Heart left ventricle (tissue), 16 donors: ENCODE measurements around the gene ASTN2. TPM values are rescaled to one million over a fixed set of nuclear protein-coding genes. Genes with fewer than 3 reads are reported as not detected.

ENCODE experiments used
- ATAC-seq, 4 donors: fragments of 200-7000 bp; cut with Tn5 transposase; one replicate each; pipeline ENCODE4 v1.9.1; 2020 to 2022; ENCODE audit warnings: moderate library complexity in 4 of 4, mild to moderate bottlenecking in 3 of 4, moderate number of reproducible peaks in 1 of 4
- DNase-seq, 5 donors: peaks; one replicate each; pipeline ENCODE4 v3.0.0-alpha.2; 2020
- H3K27ac ChIP-seq, 12 donors: fragments of 200-600 bp; sonication (generic) in 4 of 12; one replicate each; pipeline versions ENCODE4 v1.5.0 to v1.8.0; 2016 to 2022; ENCODE audit warnings: mild to moderate bottlenecking in 2 of 12
- H3K27me3 ChIP-seq, 9 donors: fragments of 200-600 bp; sonication (generic) in 2 of 9; one replicate each; pipeline versions ENCODE4 v1.5.1 to v1.8.0; 2016 to 2022; ENCODE audit warnings: mild to moderate bottlenecking in 3 of 9
- H3K36me3 ChIP-seq, 9 donors: fragments of 200-600 bp; sonication (generic) in 2 of 9; one replicate each; pipeline versions ENCODE4 v1.5.0 to v1.8.0; 2018 to 2022; ENCODE audit warnings: mild to moderate bottlenecking in 2 of 9
- H3K4me1 ChIP-seq, 12 donors: fragments of 200-600 bp; sonication (generic) in 4 of 12; one replicate each; pipeline versions ENCODE4 v1.5.0 to v1.8.0; 2016 to 2022; ENCODE audit warnings: mild to moderate bottlenecking in 3 of 12
- H3K4me3 ChIP-seq, 12 donors: fragments of 200-600 bp; sonication (generic) in 4 of 12; one replicate each; pipeline versions ENCODE4 v1.5.0 to v1.8.0; 2017 to 2022; ENCODE audit warnings: mild to moderate bottlenecking in 9 of 12, moderate library complexity in 4 of 12
- H3K9me3 ChIP-seq, 12 donors: fragments of 200-600 bp; sonication (generic) in 4 of 12; one replicate each; pipeline versions ENCODE4 v1.5.0 to v1.8.0; 2016 to 2022; ENCODE audit warnings: mild to moderate bottlenecking in 1 of 12
- POLR2A ChIP-seq, 2 donors: fragments of 450-650 bp; IDR thresholded peaks; one replicate each; pipeline ENCODE4 v1.6.1; 2017; ENCODE audit warnings: antibody characterized with exemption in 2 of 2, mild to moderate bottlenecking in 2 of 2, moderate library complexity in 2 of 2
- WGBS, 4 donors: extraction: QIAGEN DNeasy Blood & Tissue Kit in 2 of 4; methylation state at CpG; one replicate each; pipeline versions ENCODE4 v1.1.5 to v1.1.7; 2013 to 2018; 5-methylcytosine and 5-hydroxymethylcytosine counted together
- intact Hi-C, 10 donors: fragments of 100-400 bp; cut with DNase I; formaldehyde crosslinking; loops; one replicate each; pipeline versions ENCODE4 v1.11.1 to v1.14.2; 2022
- polyA plus RNA-seq, 2 donors: library from polyadenylated mRNA; stranded (reverse); fragments of 200-250 nt; gene quantifications; one replicate each; pipeline ENCODE4 v1.2.3, GENCODE V29; 2013
- total RNA-seq, 9 donors: library from RNA; depleted of rRNA in 2 of 9; stranded (reverse); fragments of >200 nt in 2 of 9; fragmentation: NEBNext Ultra II Directional in 3 of 9; extraction: Animal tissue kit (Norgen Biotek cat#: 25700) in 3 of 9; gene quantifications; one replicate each; pipeline versions ENCODE4 v1.1.0 to v1.2.4, GENCODE V29; 2016 to 2023
- TF ChIP-seq, protein P1 (sequence below), 12 donors: fragments of 200-600 bp; sonication (generic) in 4 of 12; IDR thresholded peaks; one replicate each; pipeline versions ENCODE4 v1.5.0 to v1.8.0; 2018 to 2022; ENCODE audit warnings: antibody characterized with exemption in 12 of 12, mild to moderate bottlenecking in 5 of 12
- donor health status: ischemic (EF 13 %, LVEDD 7.1; RV severe dilation, severe dysfunction).
- donor health status: healthy with polysubstance abuse.
- donor health status: DM: no; HTN: yes; CAD: no.
- donor health status: DM: no; HTN: no; CAD: no.
- donor health status: ischemic (EF 25% LVEDD 6.9; RV normal size, moderate dysfunction).
- donor health status: ischemic (EF 25% LVEDD 5.7; RV mildly dilated, moderate dysfunction).
- donor health status: healthy.
- donor health status: DM: yes; HTN: yes; CAD: no.
- donor health status: ischemic (EF 35%, LVEDD 5.7; RV mildly dilated, moderate dysfunction).
- donor health status: nonischemic (EF 11% LVEDD 7.7; RV severe dilation, severe dysfunction).
- donor health status: DM: yes; HTN: yes; CAD: no.
- donor health status: PGD.
- donor health status: ischemic (EF 29% LVEDD 5.4; RV normal size, mild dysfunction).
- donor health status: nonischemic (EF 23%, LVEDD 6.1; RV moderate dilation, normal function).

ASTN2 gene
- total and polyA plus RNA-seq, 11 donors = 2.5 to 6.0 (median 3.5) TPM

DNA sequence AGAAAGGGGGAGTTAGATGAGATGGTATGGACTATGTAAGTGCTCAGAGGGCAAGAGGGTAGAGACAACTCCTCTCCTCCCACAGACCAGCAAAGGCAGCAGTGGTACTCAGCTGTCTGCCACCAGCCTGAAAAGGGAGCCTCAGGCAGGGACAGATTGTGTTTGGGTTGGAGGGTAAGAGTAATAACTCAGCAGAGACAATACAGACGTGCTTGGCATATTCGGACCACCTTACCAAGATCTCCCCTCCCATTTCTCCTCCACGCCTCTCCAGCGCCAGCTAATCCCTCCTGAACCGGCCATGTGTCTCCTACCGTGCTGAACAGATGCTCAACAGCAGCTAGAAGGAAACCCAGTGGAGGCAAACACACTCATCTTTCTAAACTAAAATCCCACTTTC lies 180.8 kb downstream of the ASTN2 start:
- 60 to 72% (median 64%) methylated on average over 6 of the region's 6 CpGs for WGBS, 4 donors
- Histone ChIP-seq H3K27ac (no peak overlapping the region), H3K36me3 (no peaks in the 10 kb centered on the region), H3K4me1 (no peaks in the 10 kb centered on the region), H3K27me3 (peaks cover 0 to 5% (median 0%) of the 10 kb centered on the region in 9 donors), H3K4me3 (no peak overlapping the region), H3K9me3 (no peaks in the 10 kb centered on the region)
- ATAC-seq (no peak), DNase-seq (no peak)
- TF ChIP-seq POLR2A (IDR thresholded peaks at IDR 0.05) = no peak
- TF ChIP-seq, protein P1, sequence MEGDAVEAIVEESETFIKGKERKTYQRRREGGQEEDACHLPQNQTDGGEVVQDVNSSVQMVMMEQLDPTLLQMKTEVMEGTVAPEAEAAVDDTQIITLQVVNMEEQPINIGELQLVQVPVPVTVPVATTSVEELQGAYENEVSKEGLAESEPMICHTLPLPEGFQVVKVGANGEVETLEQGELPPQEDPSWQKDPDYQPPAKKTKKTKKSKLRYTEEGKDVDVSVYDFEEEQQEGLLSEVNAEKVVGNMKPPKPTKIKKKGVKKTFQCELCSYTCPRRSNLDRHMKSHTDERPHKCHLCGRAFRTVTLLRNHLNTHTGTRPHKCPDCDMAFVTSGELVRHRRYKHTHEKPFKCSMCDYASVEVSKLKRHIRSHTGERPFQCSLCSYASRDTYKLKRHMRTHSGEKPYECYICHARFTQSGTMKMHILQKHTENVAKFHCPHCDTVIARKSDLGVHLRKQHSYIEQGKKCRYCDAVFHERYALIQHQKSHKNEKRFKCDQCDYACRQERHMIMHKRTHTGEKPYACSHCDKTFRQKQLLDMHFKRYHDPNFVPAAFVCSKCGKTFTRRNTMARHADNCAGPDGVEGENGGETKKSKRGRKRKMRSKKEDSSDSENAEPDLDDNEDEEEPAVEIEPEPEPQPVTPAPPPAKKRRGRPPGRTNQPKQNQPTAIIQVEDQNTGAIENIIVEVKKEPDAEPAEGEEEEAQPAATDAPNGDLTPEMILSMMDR (IDR thresholded peaks at IDR 0.05) = no peak
- intact Hi-C loops = no loop called here

DNA sequence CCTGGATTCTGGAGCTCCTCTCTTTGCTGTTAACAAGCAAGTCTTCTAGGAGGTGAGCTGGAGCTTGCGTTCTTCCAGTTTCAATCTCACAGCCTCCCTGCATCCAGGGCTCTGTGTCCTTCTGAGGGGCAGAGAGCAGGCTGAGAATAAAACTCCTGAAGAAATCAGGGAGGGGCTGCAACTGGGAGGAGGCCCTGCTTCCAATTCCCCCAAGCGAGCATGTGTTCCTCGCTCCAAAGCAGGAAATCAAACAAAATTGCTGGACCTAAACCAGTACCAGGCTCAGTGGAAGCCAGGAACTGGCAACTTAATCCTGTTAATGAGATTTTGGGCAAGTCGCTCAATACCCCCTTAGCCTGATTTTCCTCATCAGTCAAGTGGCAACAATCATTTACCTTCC lies 181.8 kb downstream of the ASTN2 start:
- 49 to 64% (median 54%) methylated on average over 4 of the region's 4 CpGs for WGBS, 4 donors

DNA sequence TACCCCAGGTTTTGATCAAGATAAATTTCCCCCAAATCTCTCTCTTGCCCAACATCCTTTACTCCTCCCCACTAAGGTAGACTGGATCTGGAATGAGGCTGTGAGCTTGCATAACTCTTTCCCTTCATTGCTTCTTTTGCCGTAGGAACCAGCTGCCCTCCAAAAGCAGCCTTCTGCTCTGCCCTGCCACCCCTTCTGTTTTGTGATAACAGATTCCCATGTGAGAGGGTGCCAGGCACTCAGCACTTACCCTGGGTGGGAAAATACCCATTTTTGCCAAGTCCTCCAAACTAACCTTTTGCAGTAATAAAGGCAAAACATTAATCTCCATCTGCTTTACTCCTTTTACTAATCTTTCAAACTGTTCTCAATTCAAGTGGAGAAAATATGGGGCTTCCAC lies 182.6 kb downstream of the ASTN2 start:
- Histone ChIP-seq H3K27me3 (peaks cover 0 to 5% (median 0%) of the 10 kb centered on the region in 9 donors), H3K9me3 (no peaks in the 10 kb centered on the region), H3K27ac (no peak overlapping the region), H3K36me3 (no peaks in the 10 kb centered on the region), H3K4me1 (no peaks in the 10 kb centered on the region), H3K4me3 (no peak overlapping the region)
- intact Hi-C loops = no loop called here
- no peak for ATAC-seq
- no peak for DNase-seq
- WGBS, 4 donors = 62 to 76% (median 69%) methylated on average over 1 of the region's 1 CpG
- TF ChIP-seq, protein P1 (IDR thresholded peaks at IDR 0.05) = no peak
- no peak for TF ChIP-seq POLR2A (IDR thresholded peaks at IDR 0.05)

More for the DNA sequence above, 181.8 kb downstream of the ASTN2 start:
- peaks cover 0 to 5% (median 0%) of the 10 kb centered on the region in 9 donors for H3K27me3 ChIP-seq
- no peak overlapping the region for H3K4me3 ChIP-seq
- no peaks in the 10 kb centered on the region for H3K4me1 ChIP-seq
- DNase-seq (no peak), ATAC-seq (no peak)
- no peak overlapping the region for H3K27ac ChIP-seq
- intact Hi-C loops = no loop called here
- TF ChIP-seq, protein P1 (IDR thresholded peaks at IDR 0.05) = no peak
- TF ChIP-seq POLR2A (IDR thresholded peaks at IDR 0.05) = no peak
- no peaks in the 10 kb centered on the region for H3K9me3 ChIP-seq
- H3K36me3 ChIP-seq = no peaks in the 10 kb centered on the region

DNA sequence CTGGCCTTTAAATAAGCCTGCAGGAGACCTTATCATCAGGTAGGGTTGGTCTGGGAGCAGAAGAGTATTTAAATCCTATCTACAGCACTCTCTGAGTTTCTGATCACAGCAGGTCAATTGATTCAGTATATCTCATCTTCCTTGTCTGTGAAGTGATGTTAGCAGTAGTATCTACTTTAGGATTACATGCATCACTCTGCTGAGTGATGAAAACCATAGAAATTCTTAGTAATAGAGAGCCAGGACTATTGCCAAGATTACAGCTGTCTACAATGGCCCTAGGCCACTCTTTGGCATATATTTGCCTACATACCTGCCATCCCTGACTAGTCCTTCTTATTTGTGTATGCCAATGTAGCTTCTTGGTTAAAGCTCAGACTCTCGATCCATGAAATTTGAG lies 183.8 kb downstream of the ASTN2 start:
- H3K27me3 ChIP-seq = peaks cover 0 to 3% (median 0%) of the 10 kb centered on the region in 9 donors
- 1 to 53% (median 42%) methylated on average over 1 of the region's 1 CpG for WGBS, 4 donors
- DNase-seq = no peak
- H3K4me3 ChIP-seq = no peak overlapping the region
- TF ChIP-seq, protein P1 (IDR thresholded peaks at IDR 0.05) = no peak
- TF ChIP-seq POLR2A (IDR thresholded peaks at IDR 0.05) = no peak
- H3K27ac ChIP-seq = no peak overlapping the region
- H3K9me3 ChIP-seq = no peaks in the 10 kb centered on the region
- H3K36me3 ChIP-seq = no peaks in the 10 kb centered on the region
- no peaks in the 10 kb centered on the region for H3K4me1 ChIP-seq
- intact Hi-C loops = no loop called here
- no peak for ATAC-seq
